ENCODE results near the gene EYS.

EYS gene

GRCh38 chr6:64750910-64751309 is 956.1 kb downstream of the EYS start:
- in situ Hi-C loops (cut with MboI; ENCODE audit: low sequenced_read_pairs): no loop called here

- in situ Hi-C loops (cut with MboI; ENCODE audit: low sequenced_read_pairs): no loop called here
Measured at GRCh38 chr6:64737418-64737817, 969.6 kb downstream of the EYS start.

GRCh38 chr6:64736421-64736950 is 970.5 kb downstream of the EYS start:
- in situ Hi-C loops (cut with MboI; ENCODE audit: low sequenced_read_pairs): no loop called here

- in situ Hi-C loops (cut with MboI; ENCODE audit: low sequenced_read_pairs): no loop called here
Measured at GRCh38 chr6:64733433-64733832, 973.6 kb downstream of the EYS start.

GRCh38 chr6:64732888-64733287 is 974.1 kb downstream of the EYS start:
- in situ Hi-C loops (cut with MboI; ENCODE audit: low sequenced_read_pairs): no loop called here

GRCh38 chr6:64729522-64729921 is 977.5 kb downstream of the EYS start:
- in situ Hi-C loops (cut with MboI; ENCODE audit: low sequenced_read_pairs): no loop called here

- in situ Hi-C loops (cut with MboI; ENCODE audit: low sequenced_read_pairs): no loop called here
Measured at GRCh38 chr6:64727075-64727474, 980.0 kb downstream of the EYS start.

GRCh38 chr6:64724091-64724490 is 982.9 kb downstream of the EYS start:
- in situ Hi-C loops (cut with MboI; ENCODE audit: low sequenced_read_pairs): no loop called here

GRCh38 chr6:64723327-64724058 is 983.5 kb downstream of the EYS start:
- in situ Hi-C loops (cut with MboI; ENCODE audit: low sequenced_read_pairs): no loop called here

- in situ Hi-C loops (cut with MboI; ENCODE audit: low sequenced_read_pairs): no loop called here
Measured at GRCh38 chr6:64721865-64722264, 985.2 kb downstream of the EYS start.

- in situ Hi-C loops (cut with MboI; ENCODE audit: low sequenced_read_pairs): no loop called here
Measured at GRCh38 chr6:64717281-64717680, 989.7 kb downstream of the EYS start.

- in situ Hi-C loops (cut with MboI; ENCODE audit: low sequenced_read_pairs): no loop called here
Measured at GRCh38 chr6:64715624-64716023, 991.4 kb downstream of the EYS start.

- in situ Hi-C loops (cut with MboI; ENCODE audit: low sequenced_read_pairs): no loop called here
Measured at GRCh38 chr6:64714073-64714472, 993.0 kb downstream of the EYS start.

GRCh38 chr6:64713175-64713574 is 993.9 kb downstream of the EYS start:
- in situ Hi-C loops (cut with MboI; ENCODE audit: low sequenced_read_pairs): no loop called here

- in situ Hi-C loops (cut with MboI; ENCODE audit: low sequenced_read_pairs): no loop called here
Measured at GRCh38 chr6:64712606-64713005, 994.4 kb downstream of the EYS start.

GRCh38 chr6:64703922-64704321 is 1003.1 kb downstream of the EYS start:
- in situ Hi-C loops (cut with MboI; ENCODE audit: low sequenced_read_pairs): no loop called here

GRCh38 chr6:64696053-64696452 is 1011.0 kb downstream of the EYS start:
- in situ Hi-C loops (cut with MboI; ENCODE audit: low sequenced_read_pairs): no loop called here

GRCh38 chr6:64694356-64694755 is 1012.7 kb downstream of the EYS start:
- in situ Hi-C loops (cut with MboI; ENCODE audit: low sequenced_read_pairs): no loop called here

GRCh38 chr6:64691064-64691463 is 1016.0 kb downstream of the EYS start:
- in situ Hi-C loops (cut with MboI; ENCODE audit: low sequenced_read_pairs): no loop called here

GRCh38 chr6:64685401-64685800 is 1021.6 kb downstream of the EYS start:
- in situ Hi-C loops (cut with MboI; ENCODE audit: low sequenced_read_pairs): no loop called here

GRCh38 chr6:64683682-64684081 is 1023.3 kb downstream of the EYS start:
- in situ Hi-C loops (cut with MboI; ENCODE audit: low sequenced_read_pairs): no loop called here

GRCh38 chr6:64681416-64682160 is 1025.4 kb downstream of the EYS start:
- in situ Hi-C loops (cut with MboI; ENCODE audit: low sequenced_read_pairs): no loop called here
